B cell (primary cell): Measurements from ENCODE around the gene CRBN.

Source experiments
- CTCF ChIP-seq: fragments of 200-600 bp; IDR thresholded peaks from one replicate; pipeline ENCODE4 v1.8.0; 2022; ENCODE audit warnings: antibody characterized with exemption, mild to moderate bottlenecking
- EZH2 ChIP-seq: IDR thresholded peaks from 2 replicates; pipeline ENCODE4 v1.6.1; 2012; ENCODE audit warnings: borderline replicate concordance, low read depth, mild to moderate bottlenecking, moderate library complexity, low read length; ENCODE audit not compliant: insufficient read depth, poor library complexity, severe bottlenecking

DNA sequence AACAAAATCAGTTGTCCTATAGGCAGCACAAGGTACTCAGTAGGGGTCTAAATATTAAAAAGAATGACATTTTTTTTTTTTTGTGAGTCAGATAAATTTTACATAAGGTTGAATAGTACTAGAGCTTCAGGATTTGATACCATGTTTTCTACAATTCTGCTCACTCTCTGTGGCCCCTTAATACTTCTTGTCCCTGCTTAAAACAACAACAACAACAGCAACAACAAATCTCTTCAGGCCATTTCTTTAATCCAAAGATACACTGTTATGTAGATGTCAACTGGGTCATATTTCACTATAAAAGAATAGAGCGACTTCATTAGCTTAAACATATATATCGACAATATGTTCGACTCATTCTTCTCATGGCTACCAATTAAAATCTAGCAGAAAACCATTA, 72.3 kb downstream of the CRBN start:
- TF ChIP-seq CTCF (no peak), EZH2 (no peak)
